H9 (cell line): ENCODE measurements around the gene RAD51D. TPM values are rescaled to one million over a fixed set of nuclear protein-coding genes. Genes with fewer than 3 reads are reported as not detected.

Experiments used
- DNase-seq: peaks from one replicate; pipeline ENCODE4 v3.0.0-alpha.2; 2017
- H2AFZ ChIP-seq: one replicate; pipeline ENCODE4 v1.6.1; 2013; ENCODE audit warnings: mild to moderate bottlenecking, low read length, control low read depth, moderate library complexity
- H2AK5ac ChIP-seq: 2 replicates; pipeline ENCODE4 v1.6.1; 2013; ENCODE audit warnings: low read length, control low read depth, mixed read lengths; ENCODE audit not compliant: insufficient read length
- H2BK120ac ChIP-seq: one replicate; pipeline ENCODE4 v1.6.1; 2013; ENCODE audit warnings: low read depth, mild to moderate bottlenecking, low read length, control low read depth, inconsistent platforms; ENCODE audit not compliant: poor library complexity, severe bottlenecking
- H2BK12ac ChIP-seq: 2 replicates; pipeline ENCODE4 v1.6.1; 2013; ENCODE audit warnings: low read length, control low read depth, mixed read lengths, low read depth; ENCODE audit not compliant: insufficient read length
- H2BK15ac ChIP-seq: 2 replicates; pipeline ENCODE4 v1.6.1; 2013; ENCODE audit warnings: low read depth, low read length, control low read depth
- H2BK20ac ChIP-seq: one replicate; pipeline ENCODE4 v1.6.1; 2013; ENCODE audit warnings: low read depth, mild to moderate bottlenecking, low read length, control low read depth, inconsistent platforms; ENCODE audit not compliant: poor library complexity, severe bottlenecking
- H2BK5ac ChIP-seq: 2 replicates; pipeline ENCODE4 v1.6.1; 2013; ENCODE audit warnings: low read length, control low read depth, mixed read lengths; ENCODE audit not compliant: insufficient read length
- H3K14ac ChIP-seq: 2 replicates; pipeline ENCODE4 v1.6.1; 2013; ENCODE audit warnings: low read length, control low read depth; ENCODE audit not compliant: insufficient read depth
- H3K18ac ChIP-seq: 2 replicates; pipeline ENCODE4 v1.6.1; 2013; ENCODE audit warnings: low read depth, mild to moderate bottlenecking, mixed read lengths, low read length, control low read depth; ENCODE audit not compliant: insufficient read length
- H3K23ac ChIP-seq: 2 replicates; pipeline ENCODE4 v1.6.1; 2013; ENCODE audit warnings: low read length, control low read depth, mixed read lengths, low read depth; ENCODE audit not compliant: insufficient read length
- H3K23me2 ChIP-seq: 2 replicates; pipeline ENCODE4 v1.6.1; 2013; ENCODE audit warnings: low read depth, mild to moderate bottlenecking, mixed read lengths, low read length, control low read depth; ENCODE audit not compliant: insufficient read length, poor library complexity, severe bottlenecking
- H3K27ac ChIP-seq: 2 replicates; pipeline ENCODE4 v1.5.1; 2013; ENCODE audit warnings: low read length, control low read depth, mixed read lengths, low read depth; ENCODE audit not compliant: insufficient read length
- H3K27me3 ChIP-seq: 2 replicates; pipeline ENCODE4 v1.6.1; 2013; ENCODE audit warnings: low read length, control low read depth, inconsistent platforms; ENCODE audit not compliant: insufficient read depth
- H3K4ac ChIP-seq: 2 replicates; pipeline ENCODE4 v1.6.1; 2013; ENCODE audit warnings: low read depth, mild to moderate bottlenecking, control low read depth, inconsistent platforms, low read length, moderate library complexity
- H3K4me1 ChIP-seq: 2 replicates; pipeline ENCODE4 v1.6.1; 2013; ENCODE audit warnings: low read length, control low read depth, inconsistent platforms; ENCODE audit not compliant: insufficient read depth
- H3K4me2 ChIP-seq: 2 replicates; pipeline ENCODE4 v1.6.1; 2013; ENCODE audit warnings: low read length, control low read depth, mixed read lengths; ENCODE audit not compliant: insufficient read length, insufficient read depth
- H3K56ac ChIP-seq: 2 replicates; pipeline ENCODE4 v1.6.1; 2013; ENCODE audit warnings: low read depth, mild to moderate bottlenecking, mixed read lengths, low read length, control low read depth; ENCODE audit not compliant: insufficient read length
- H3K79me1 ChIP-seq: 2 replicates; pipeline ENCODE4 v1.6.1; 2013; ENCODE audit warnings: low read depth, mild to moderate bottlenecking, moderate library complexity, low read length, control low read depth, inconsistent platforms; ENCODE audit not compliant: insufficient read depth, poor library complexity, severe bottlenecking
- H3K79me2 ChIP-seq: 2 replicates; pipeline ENCODE4 v1.6.1; 2013; ENCODE audit warnings: low read length, control low read depth, inconsistent platforms; ENCODE audit not compliant: insufficient read depth
- H3K9ac ChIP-seq: 2 replicates; pipeline ENCODE4 v1.6.1; 2013; ENCODE audit warnings: low read length, control low read depth, mixed read lengths; ENCODE audit not compliant: insufficient read length; ENCODE audit errors: extremely low read depth
- H3K9me3 ChIP-seq: one replicate; pipeline ENCODE4 v1.6.1; 2013; ENCODE audit warnings: low read depth, low read length, inconsistent platforms; ENCODE audit not compliant: control insufficient read depth
- H3T11ph ChIP-seq: one replicate; pipeline ENCODE4 v1.6.1; 2013; ENCODE audit warnings: mild to moderate bottlenecking, low read length, control low read depth, inconsistent platforms
- H4K20me1 ChIP-seq: one replicate; pipeline ENCODE4 v1.6.1; 2013; ENCODE audit not compliant: control insufficient read depth, insufficient read length, insufficient read depth
- H4K5ac ChIP-seq: 2 replicates; pipeline ENCODE4 v1.6.1; 2013; ENCODE audit warnings: low read depth, mild to moderate bottlenecking, mixed read lengths, low read length, control low read depth; ENCODE audit not compliant: insufficient read length
- H4K8ac ChIP-seq: replicated peaks from 2 replicates; pipeline ENCODE4 v1.6.1; 2013; ENCODE audit warnings: low read length, control low read depth, mixed read lengths, low read depth; ENCODE audit not compliant: insufficient read length
- H4K91ac ChIP-seq: 2 replicates; pipeline ENCODE4 v1.6.1; 2013; ENCODE audit warnings: low read depth, mild to moderate bottlenecking, moderate library complexity, mixed read lengths, low read length, control low read depth; ENCODE audit not compliant: insufficient read length
- H3K27ac Mint-ChIP-seq, 3 experiments: 2 replicates in 2 of 3; 3 replicates in 1 of 3; pipeline ENCODE4 v1.8.0; 2020 to 2021; ENCODE audit warnings: mixed read lengths in 3 of 3, mild to moderate bottlenecking in 1 of 3, moderate library complexity in 1 of 3
- H3K27me3 Mint-ChIP-seq: 2 replicates; pipeline ENCODE4 v1.8.0; 2021; ENCODE audit warnings: low read depth, mild to moderate bottlenecking, moderate library complexity, mixed read lengths
- H3K36me3 Mint-ChIP-seq, 3 experiments: 2 replicates in 2 of 3; 3 replicates in 1 of 3; pipeline ENCODE4 v1.8.0; 2020 to 2021; ENCODE audit warnings: low read depth in 3 of 3, mixed read lengths in 3 of 3; ENCODE audit not compliant: insufficient read depth in 1 of 3
- H3K4me1 Mint-ChIP-seq, 2 experiments: 2 replicates each; pipeline ENCODE4 v1.8.0; 2020; ENCODE audit warnings: mixed read lengths in 2 of 2
- H3K4me3 Mint-ChIP-seq, 2 experiments: 2 replicates in 1 of 2; 3 replicates in 1 of 2; pipeline ENCODE4 v1.8.0; 2020 to 2021; ENCODE audit warnings: mild to moderate bottlenecking in 2 of 2, mixed read lengths in 2 of 2, moderate library complexity in 1 of 2
- H3K9me3 Mint-ChIP-seq, 2 experiments: 2 replicates in 1 of 2; 3 replicates in 1 of 2; pipeline ENCODE4 v1.8.0; 2020; ENCODE audit warnings: mild to moderate bottlenecking in 2 of 2, mixed read lengths in 2 of 2, moderate library complexity in 1 of 2
- WGBS: extraction: QIAGEN DNeasy Blood & Tissue Kit; methylation state at CpG from one replicate; pipeline ENCODE4 v1.1.7; 2013; ENCODE audit warnings: missing lambda C conversion rate, low lambda C conversion rate, mixed read lengths; ENCODE audit not compliant: insufficient read length; ENCODE audit errors: extremely low coverage; 5-methylcytosine and 5-hydroxymethylcytosine counted together
- total RNA-seq: library from RNA; stranded (reverse); gene quantifications from 2 replicates; pipeline ENCODE4 v1.2.1, GENCODE V29; 2021
- TF ChIP-seq, protein P1 (sequence below): fragments of 200-600 bp; sonication (generic); conservative IDR thresholded peaks from 3 replicates; pipeline ENCODE4 v1.8.0; 2021; ENCODE audit warnings: antibody characterized with exemption, mild to moderate bottlenecking

The RAD51D gene
- total RNA-seq, 1 experiment from 2014 or later: 15.8 TPM

DNA sequence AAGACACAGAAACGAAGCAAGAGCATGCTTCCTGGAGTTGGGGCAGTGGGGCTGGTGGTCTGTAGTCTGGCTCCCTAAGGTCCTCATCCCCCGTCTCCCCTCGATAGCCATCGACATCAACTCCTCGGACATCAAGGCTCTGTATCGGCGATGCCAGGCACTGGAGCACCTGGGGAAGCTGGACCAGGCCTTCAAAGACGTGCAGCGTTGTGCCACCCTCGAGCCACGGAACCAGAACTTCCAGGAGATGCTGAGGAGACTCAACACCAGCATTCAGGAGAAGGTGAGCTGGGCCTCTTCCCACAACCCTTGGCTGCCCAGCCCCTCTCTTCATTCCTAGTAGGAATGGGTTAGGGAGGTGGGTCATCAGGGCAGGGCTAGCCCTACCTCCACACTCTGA lies 30.3 kb upstream of the RAD51D start:
- Histone ChIP-seq H3T11ph (no peak overlapping the region), H2BK12ac (no peak overlapping the region), H3K18ac (no peak overlapping the region), H4K8ac (no peak overlapping the region), H3K23me2 (no peaks in the 10 kb centered on the region), H2BK20ac (no peak overlapping the region), H3K27ac (no peak overlapping the region), H2BK5ac (no peak overlapping the region), H3K14ac (no peak overlapping the region), H2BK120ac (no peak overlapping the region), H3K4me1 (no peaks in the 10 kb centered on the region; the same call in 1 of the 2 replicates), H3K56ac (no peak overlapping the region), H4K91ac (no peak overlapping the region), H3K79me1 (no peaks in the 10 kb centered on the region), H3K4me2 (no peak overlapping the region), H2AFZ (no peak overlapping the region), H3K27me3 (no peaks in the 10 kb centered on the region), H3K9me3 (no peaks in the 10 kb centered on the region), H2BK15ac (no peak overlapping the region), H4K5ac (no peak overlapping the region), H2AK5ac (no peak overlapping the region), H4K20me1 (no peaks in the 10 kb centered on the region), H3K4ac (no peak overlapping the region), H3K79me2 (no peaks in the 10 kb centered on the region), H3K23ac (no peak overlapping the region), H3K9ac (no peak overlapping the region)
- Mint-ChIP-seq H3K27me3 (peaks cover 5% of the 10 kb centered on the region), H3K36me3 (no peaks in the 10 kb centered on the region), H3K27ac (no peak overlapping the region), H3K9me3 (no peaks in the 10 kb centered on the region), H3K4me3 (no peak overlapping the region), H3K4me1 (peaks cover 6 to 16% of the 10 kb centered on the region in 2 experiments)
- TF ChIP-seq, protein P1, sequence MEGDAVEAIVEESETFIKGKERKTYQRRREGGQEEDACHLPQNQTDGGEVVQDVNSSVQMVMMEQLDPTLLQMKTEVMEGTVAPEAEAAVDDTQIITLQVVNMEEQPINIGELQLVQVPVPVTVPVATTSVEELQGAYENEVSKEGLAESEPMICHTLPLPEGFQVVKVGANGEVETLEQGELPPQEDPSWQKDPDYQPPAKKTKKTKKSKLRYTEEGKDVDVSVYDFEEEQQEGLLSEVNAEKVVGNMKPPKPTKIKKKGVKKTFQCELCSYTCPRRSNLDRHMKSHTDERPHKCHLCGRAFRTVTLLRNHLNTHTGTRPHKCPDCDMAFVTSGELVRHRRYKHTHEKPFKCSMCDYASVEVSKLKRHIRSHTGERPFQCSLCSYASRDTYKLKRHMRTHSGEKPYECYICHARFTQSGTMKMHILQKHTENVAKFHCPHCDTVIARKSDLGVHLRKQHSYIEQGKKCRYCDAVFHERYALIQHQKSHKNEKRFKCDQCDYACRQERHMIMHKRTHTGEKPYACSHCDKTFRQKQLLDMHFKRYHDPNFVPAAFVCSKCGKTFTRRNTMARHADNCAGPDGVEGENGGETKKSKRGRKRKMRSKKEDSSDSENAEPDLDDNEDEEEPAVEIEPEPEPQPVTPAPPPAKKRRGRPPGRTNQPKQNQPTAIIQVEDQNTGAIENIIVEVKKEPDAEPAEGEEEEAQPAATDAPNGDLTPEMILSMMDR: no peak
- no peak for DNase-seq
- no CpG with 5 or more reads among the region's 11 CpGs for WGBS
